ENCODE measurements around the gene CCR3.

CCR3 gene

DNA sequence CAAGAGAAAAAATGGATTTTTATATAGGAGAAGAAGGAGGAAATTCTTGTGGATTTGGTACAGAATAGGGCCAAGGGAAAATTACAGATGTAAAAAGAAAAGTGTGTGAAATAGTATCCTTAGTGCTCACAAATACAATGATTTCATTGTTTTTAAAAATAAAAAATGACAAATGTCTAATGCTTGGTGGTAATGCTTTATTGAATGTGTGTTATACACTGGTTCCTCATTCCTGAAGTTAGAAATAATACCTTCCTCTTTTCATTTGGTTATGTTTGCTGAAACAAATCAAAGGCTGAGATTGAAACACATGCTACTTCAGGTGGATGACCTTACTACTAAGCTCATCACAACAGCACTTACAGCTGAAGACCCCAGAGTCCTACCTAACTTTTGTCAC lies 73.9 kb downstream of the CCR3 start:
- TF ChIP-seq SUZ12 (IDR thresholded peaks at IDR 0.05; ENCODE audit: extremely low read depth, insufficient read depth, insufficient read length) (no peak), YY1 (IDR thresholded peaks at IDR 0.05; ENCODE audit: insufficient read depth, insufficient read length) (no peak), ZNF274 (IDR thresholded peaks at IDR 0.05; ENCODE audit: low read depth, low read length) (no peak)
- no peaks in the 10 kb centered on the region for H3K27me3 ChIP-seq (ENCODE audit: insufficient read depth, insufficient read length)
- H3K4me3 ChIP-seq (ENCODE audit: insufficient read length, low read depth), result no peak overlapping the region
- no peak for DNase-seq (ENCODE audit: low read depth, low spot score)
- H3K9me3 ChIP-seq (ENCODE audit: insufficient read depth, low read length), result peaks cover 4% of the 10 kb centered on the region; the same call in 1 of the 2 replicates
- no peak overlapping the region for H3K9ac ChIP-seq (ENCODE audit: insufficient read length, low read depth)
- no peaks in the 10 kb centered on the region for H3K4me1 ChIP-seq (ENCODE audit: insufficient read depth, insufficient read length)
- no peaks in the 10 kb centered on the region for H3K36me3 ChIP-seq (ENCODE audit: insufficient read depth, insufficient read length, low read length)

Measured in NT2/D1 (cell line).